ENCODE results near the gene RAD51AP2. TPM values are rescaled to one million over a fixed set of nuclear protein-coding genes. Genes with fewer than 3 reads are reported as not detected.

Gene RAD51AP2
- total RNA-seq, 1 donor: not detected

DNA sequence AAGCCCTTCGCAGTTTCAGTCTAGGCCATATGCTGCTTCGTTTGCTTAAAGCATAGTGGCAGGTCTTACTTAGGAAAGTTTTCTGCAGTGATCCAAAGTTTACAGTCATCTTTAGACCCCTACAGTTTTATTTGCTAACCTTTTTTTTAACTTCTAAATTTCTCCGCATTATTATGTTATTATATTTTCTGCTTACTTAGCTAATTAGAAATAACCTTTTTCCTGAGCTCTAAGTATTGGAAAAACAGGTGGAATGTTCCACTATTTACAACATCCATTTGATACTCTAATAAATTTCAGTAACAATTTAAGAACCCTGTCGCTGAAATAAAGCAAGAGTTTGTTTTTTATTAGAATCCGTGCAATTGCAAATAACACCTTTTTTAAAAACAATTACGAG is 4.1 kb upstream of the RAD51AP2 start:
- Histone ChIP-seq H3K4me1 (ENCODE audit: insufficient read depth, low read length) (peaks cover 6% of the 10 kb centered on the region), H2AFZ (ENCODE audit: low read length) (no peak overlapping the region), H3K79me2 (ENCODE audit: insufficient read depth, low read length) (no peaks in the 10 kb centered on the region), H3K27ac (ENCODE audit: low read depth, low read length) (no peak overlapping the region), H3K9me3 (ENCODE audit: low read depth, low read length) (no peaks in the 10 kb centered on the region), H3K4me3 (ENCODE audit: insufficient read depth, low read length) (no peak overlapping the region), H3K4me2 (ENCODE audit: insufficient read depth, low read length) (no peak overlapping the region), H3K36me3 (ENCODE audit: insufficient read depth, low read length) (no peaks in the 10 kb centered on the region), H3K27me3 (ENCODE audit: insufficient read depth, low read length) (peaks cover 8% of the 10 kb centered on the region), H4K20me1 (ENCODE audit: insufficient read depth, low read length) (no peaks in the 10 kb centered on the region)
- no peak for TF ChIP-seq CTCF (IDR thresholded peaks at IDR 0.05; ENCODE audit: extremely low read depth, low read depth, low read length)
- DNase-seq (ENCODE audit: insufficient read length, low spot score, missing footprints): no peak

DNA sequence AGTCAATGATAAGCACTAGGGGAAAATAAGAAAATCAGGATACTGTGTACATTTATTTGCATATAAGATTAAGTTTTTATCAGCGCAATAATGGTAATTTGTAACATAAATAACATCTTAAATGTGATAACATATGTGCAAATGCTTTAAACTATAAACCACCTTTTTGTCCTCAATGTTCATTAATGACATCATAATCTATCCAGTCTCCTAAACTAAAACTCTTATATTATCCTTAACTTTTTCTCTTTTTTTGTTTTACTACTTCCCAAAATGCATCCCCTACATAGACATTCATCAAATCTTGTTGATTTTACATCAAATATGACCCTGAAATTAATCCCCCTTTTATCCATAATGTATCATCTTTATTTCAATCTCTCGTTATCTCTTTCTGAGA is 3.4 kb upstream of the RAD51AP2 start:
- Histone ChIP-seq H2AFZ (ENCODE audit: low read length) (no peak overlapping the region), H3K4me3 (ENCODE audit: insufficient read depth, low read length) (no peak overlapping the region), H3K27ac (ENCODE audit: low read depth, low read length) (no peak overlapping the region), H3K79me2 (ENCODE audit: insufficient read depth, low read length) (no peaks in the 10 kb centered on the region), H3K36me3 (ENCODE audit: insufficient read depth, low read length) (no peaks in the 10 kb centered on the region), H3K9me3 (ENCODE audit: low read depth, low read length) (no peaks in the 10 kb centered on the region), H3K4me1 (ENCODE audit: insufficient read depth, low read length) (peaks cover 6% of the 10 kb centered on the region), H3K4me2 (ENCODE audit: insufficient read depth, low read length) (no peak overlapping the region), H4K20me1 (ENCODE audit: insufficient read depth, low read length) (no peaks in the 10 kb centered on the region), H3K27me3 (ENCODE audit: insufficient read depth, low read length) (peaks cover 13% of the 10 kb centered on the region)
- TF ChIP-seq CTCF (IDR thresholded peaks at IDR 0.05; ENCODE audit: extremely low read depth, low read depth, low read length): no peak
- DNase-seq (ENCODE audit: insufficient read length, low spot score, missing footprints): no peak

- Histone ChIP-seq H3K9me3 (ENCODE audit: low read depth, low read length) (no peaks in the 10 kb centered on the region), H3K79me2 (ENCODE audit: insufficient read depth, low read length) (no peaks in the 10 kb centered on the region), H3K4me1 (ENCODE audit: insufficient read depth, low read length) (peaks cover 6% of the 10 kb centered on the region), H3K36me3 (ENCODE audit: insufficient read depth, low read length) (no peaks in the 10 kb centered on the region), H3K4me3 (ENCODE audit: insufficient read depth, low read length) (no peak overlapping the region), H3K27me3 (ENCODE audit: insufficient read depth, low read length) (peaks cover 13% of the 10 kb centered on the region), H3K27ac (ENCODE audit: low read depth, low read length) (no peak overlapping the region), H2AFZ (ENCODE audit: low read length) (no peak overlapping the region), H4K20me1 (ENCODE audit: insufficient read depth, low read length) (no peaks in the 10 kb centered on the region), H3K4me2 (ENCODE audit: insufficient read depth, low read length) (no peak overlapping the region)
- DNase-seq (ENCODE audit: insufficient read length, low spot score, missing footprints): no peak
- TF ChIP-seq CTCF (IDR thresholded peaks at IDR 0.05; ENCODE audit: extremely low read depth, low read depth, low read length): no peak
Observed at GRCh38 chr2:17520761-17521160, 2.5 kb upstream of the RAD51AP2 start.

- Histone ChIP-seq H3K36me3 (ENCODE audit: insufficient read depth, low read length) (no peaks in the 10 kb centered on the region), H3K9me3 (ENCODE audit: low read depth, low read length) (no peaks in the 10 kb centered on the region), H3K79me2 (ENCODE audit: insufficient read depth, low read length) (no peaks in the 10 kb centered on the region), H3K4me2 (ENCODE audit: insufficient read depth, low read length) (no peak overlapping the region), H3K27ac (ENCODE audit: low read depth, low read length) (no peak overlapping the region), H3K4me1 (ENCODE audit: insufficient read depth, low read length) (peaks cover 6% of the 10 kb centered on the region), H3K4me3 (ENCODE audit: insufficient read depth, low read length) (no peak overlapping the region), H3K27me3 (ENCODE audit: insufficient read depth, low read length) (peaks cover 9% of the 10 kb centered on the region), H4K20me1 (ENCODE audit: insufficient read depth, low read length) (no peaks in the 10 kb centered on the region), H2AFZ (ENCODE audit: low read length) (no peak overlapping the region)
- DNase-seq (ENCODE audit: insufficient read length, low spot score, missing footprints): no peak
- TF ChIP-seq CTCF (IDR thresholded peaks at IDR 0.05; ENCODE audit: extremely low read depth, low read depth, low read length): no peak
Observed at GRCh38 chr2:17519486-17519885, 1.2 kb upstream of the RAD51AP2 start.

All from osteoblast (primary cell).